ENCODE results near the gene ZCCHC17.
"Not testable (repeated sequence)": the region's sequence is repeated elsewhere in the genome, so short reads cannot be mapped to it uniquely, and the experiment has no call there.

Gene ZCCHC17

GRCh38 chr1:31258581-31258980, 38.3 kb upstream of the ZCCHC17 start:
- no peak for TF ChIP-seq CTCF (IDR thresholded peaks at IDR 0.05; ENCODE audit: poor library complexity, severe bottlenecking)
- DNase-seq (ENCODE audit: low spot score): no peak
- Histone ChIP-seq H3K4me1 (ENCODE audit: insufficient read depth, poor library complexity, severe bottlenecking) (no peaks in the 10 kb centered on the region), H3K4me3 (ENCODE audit: severe bottlenecking) (no peak overlapping the region), H3K27ac (ENCODE audit: poor library complexity, severe bottlenecking) (no peak overlapping the region), H3K27me3 (ENCODE audit: insufficient read depth, poor library complexity, severe bottlenecking) (no peaks in the 10 kb centered on the region), H3K9me3 (ENCODE audit: severe bottlenecking) (no peaks in the 10 kb centered on the region), H3K36me3 (ENCODE audit: low read depth) (peaks cover 37% of the 10 kb centered on the region)
- ATAC-seq (ENCODE audit: low read depth): no peak

- H3K9me3 ChIP-seq (ENCODE audit: severe bottlenecking): no peaks in the 10 kb centered on the region
- no peak for TF ChIP-seq CTCF (IDR thresholded peaks at IDR 0.05; ENCODE audit: poor library complexity, severe bottlenecking)
- H3K4me1 ChIP-seq (ENCODE audit: insufficient read depth, poor library complexity, severe bottlenecking): no peaks in the 10 kb centered on the region
- H3K27me3 ChIP-seq (ENCODE audit: insufficient read depth, poor library complexity, severe bottlenecking): no peaks in the 10 kb centered on the region
- peaks cover 49% of the 10 kb centered on the region for H3K36me3 ChIP-seq (ENCODE audit: low read depth)
- no peak for ATAC-seq (ENCODE audit: low read depth)
- DNase-seq (ENCODE audit: low spot score): no peak
- H3K27ac ChIP-seq (ENCODE audit: poor library complexity, severe bottlenecking): no peak overlapping the region
- H3K4me3 ChIP-seq (ENCODE audit: severe bottlenecking): no peak overlapping the region
Observed at GRCh38 chr1:31259746-31260145, 37.1 kb upstream of the ZCCHC17 start.

- Histone ChIP-seq H3K9me3 (ENCODE audit: severe bottlenecking) (no peaks in the 10 kb centered on the region), H3K27me3 (ENCODE audit: insufficient read depth, poor library complexity, severe bottlenecking) (no peaks in the 10 kb centered on the region), H3K36me3 (ENCODE audit: low read depth) (peaks cover 70% of the 10 kb centered on the region), H3K4me3 (ENCODE audit: severe bottlenecking) (no peak overlapping the region), H3K4me1 (ENCODE audit: insufficient read depth, poor library complexity, severe bottlenecking) (no peaks in the 10 kb centered on the region), H3K27ac (ENCODE audit: poor library complexity, severe bottlenecking) (no peak overlapping the region)
- ATAC-seq (ENCODE audit: low read depth) (no peak), DNase-seq (ENCODE audit: low spot score) (no peak)
- TF ChIP-seq CTCF (IDR thresholded peaks at IDR 0.05; ENCODE audit: poor library complexity, severe bottlenecking): no peak
Observed at GRCh38 chr1:31261916-31262315, 34.9 kb upstream of the ZCCHC17 start.

GRCh38 chr1:31262393-31262792, 34.4 kb upstream of the ZCCHC17 start:
- ATAC-seq (ENCODE audit: low read depth); H3K9me3 ChIP-seq (ENCODE audit: severe bottlenecking); H3K4me3 ChIP-seq (ENCODE audit: severe bottlenecking); H3K4me1 ChIP-seq (ENCODE audit: insufficient read depth, poor library complexity, severe bottlenecking); DNase-seq (ENCODE audit: low spot score); H3K27ac ChIP-seq (ENCODE audit: poor library complexity, severe bottlenecking); H3K27me3 ChIP-seq (ENCODE audit: insufficient read depth, poor library complexity, severe bottlenecking): not testable (repeated sequence)
- H3K36me3 ChIP-seq (ENCODE audit: low read depth): peaks cover 75% of the 10 kb centered on the region

- no peak for TF ChIP-seq CTCF (IDR thresholded peaks at IDR 0.05; ENCODE audit: poor library complexity, severe bottlenecking)
- H3K4me1 ChIP-seq (ENCODE audit: insufficient read depth, poor library complexity, severe bottlenecking): no peaks in the 10 kb centered on the region
- H3K4me3 ChIP-seq (ENCODE audit: severe bottlenecking): no peak overlapping the region
- DNase-seq (ENCODE audit: low spot score) (no peak), ATAC-seq (ENCODE audit: low read depth) (no peak)
- H3K36me3 ChIP-seq (ENCODE audit: low read depth): peaks cover 85% of the 10 kb centered on the region
- H3K27ac ChIP-seq (ENCODE audit: poor library complexity, severe bottlenecking): no peak overlapping the region
- H3K27me3 ChIP-seq (ENCODE audit: insufficient read depth, poor library complexity, severe bottlenecking): no peaks in the 10 kb centered on the region
- no peaks in the 10 kb centered on the region for H3K9me3 ChIP-seq (ENCODE audit: severe bottlenecking)
Observed at GRCh38 chr1:31263408-31263807, 33.4 kb upstream of the ZCCHC17 start.
